ENCODE data around the gene PICALM. TPM values are rescaled to one million over a fixed set of nuclear protein-coding genes. Genes with fewer than 3 reads are reported as not detected.

PICALM gene
- total RNA-seq, 1 donor from 2014 or later: 137 TPM

DNA sequence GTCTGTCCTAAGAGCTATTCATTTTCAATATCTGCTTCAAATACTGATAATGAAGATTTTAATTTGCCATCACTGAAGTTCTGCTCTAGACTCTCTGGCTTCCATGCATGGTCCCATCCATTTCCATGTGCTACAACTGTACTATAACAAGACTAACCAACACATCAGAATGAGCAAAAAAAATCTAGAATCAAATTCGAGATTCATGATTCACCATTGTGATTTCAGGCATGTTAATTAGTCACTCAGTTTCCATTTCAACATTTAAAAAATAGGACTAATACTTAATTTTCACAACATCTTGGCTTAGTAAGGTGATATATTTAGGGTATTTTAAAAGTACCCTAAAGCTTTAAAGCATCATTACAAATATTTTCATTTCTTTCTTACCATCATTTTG lies 22.8 kb downstream of the PICALM start:
- Mint-ChIP-seq H3K4me1 (ENCODE audit: unreplicated experiment) (peaks cover 26% of the 10 kb centered on the region), H3K4me3 (no peak overlapping the region)

DNA sequence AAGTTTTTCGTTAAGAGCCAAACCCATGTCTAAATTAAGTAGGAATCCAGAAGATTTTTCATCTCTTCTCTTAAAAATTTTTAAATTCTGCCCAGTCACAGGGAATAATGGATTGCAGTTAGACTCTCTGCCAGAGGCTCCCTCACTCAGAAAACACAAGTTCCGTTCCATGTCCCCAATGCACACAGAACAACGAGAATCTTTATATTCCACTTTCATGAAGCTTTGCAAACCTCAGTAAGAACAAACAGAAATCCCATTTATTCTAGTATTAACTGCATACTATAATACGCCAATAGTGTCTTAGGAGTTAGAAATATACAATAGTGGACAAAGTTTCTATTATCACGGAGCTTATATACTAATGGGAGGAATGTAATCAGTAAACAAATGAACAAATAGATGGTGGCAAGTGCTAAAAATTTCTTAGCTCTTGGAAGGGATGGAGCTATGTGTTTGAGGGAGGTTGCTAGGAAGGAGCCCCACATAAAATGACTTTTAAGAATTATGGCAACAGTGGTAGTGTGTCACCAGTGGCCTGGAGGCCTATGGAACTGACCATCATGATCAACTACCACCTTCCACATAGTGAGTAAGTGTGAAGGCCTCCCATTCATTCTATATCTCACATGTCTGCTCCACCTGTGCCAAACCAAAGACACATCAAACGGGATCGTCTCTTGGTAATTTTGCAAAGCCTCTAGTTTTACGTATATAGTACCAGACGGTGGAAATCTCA lies 24.9 kb downstream of the PICALM start:
- Mint-ChIP-seq H3K27me3 (no peaks in the 10 kb centered on the region), H3K4me1 (ENCODE audit: unreplicated experiment) (peaks cover 22% of the 10 kb centered on the region)

More for the DNA sequence above, 22.8 kb downstream of the PICALM start:
- no peak for DNase-seq (ENCODE audit: extremely low spot score, unreplicated experiment)
- TF ChIP-seq, protein P1, sequence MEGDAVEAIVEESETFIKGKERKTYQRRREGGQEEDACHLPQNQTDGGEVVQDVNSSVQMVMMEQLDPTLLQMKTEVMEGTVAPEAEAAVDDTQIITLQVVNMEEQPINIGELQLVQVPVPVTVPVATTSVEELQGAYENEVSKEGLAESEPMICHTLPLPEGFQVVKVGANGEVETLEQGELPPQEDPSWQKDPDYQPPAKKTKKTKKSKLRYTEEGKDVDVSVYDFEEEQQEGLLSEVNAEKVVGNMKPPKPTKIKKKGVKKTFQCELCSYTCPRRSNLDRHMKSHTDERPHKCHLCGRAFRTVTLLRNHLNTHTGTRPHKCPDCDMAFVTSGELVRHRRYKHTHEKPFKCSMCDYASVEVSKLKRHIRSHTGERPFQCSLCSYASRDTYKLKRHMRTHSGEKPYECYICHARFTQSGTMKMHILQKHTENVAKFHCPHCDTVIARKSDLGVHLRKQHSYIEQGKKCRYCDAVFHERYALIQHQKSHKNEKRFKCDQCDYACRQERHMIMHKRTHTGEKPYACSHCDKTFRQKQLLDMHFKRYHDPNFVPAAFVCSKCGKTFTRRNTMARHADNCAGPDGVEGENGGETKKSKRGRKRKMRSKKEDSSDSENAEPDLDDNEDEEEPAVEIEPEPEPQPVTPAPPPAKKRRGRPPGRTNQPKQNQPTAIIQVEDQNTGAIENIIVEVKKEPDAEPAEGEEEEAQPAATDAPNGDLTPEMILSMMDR (conservative IDR thresholded peaks at IDR 0.05): no peak
- no peaks in the 10 kb centered on the region for H3K27me3 Mint-ChIP-seq
- H3K36me3 Mint-ChIP-seq: peaks cover 7% of the 10 kb centered on the region
- no peaks in the 10 kb centered on the region for H3K9me3 Mint-ChIP-seq
- H3K27ac Mint-ChIP-seq: no peak overlapping the region

DNA sequence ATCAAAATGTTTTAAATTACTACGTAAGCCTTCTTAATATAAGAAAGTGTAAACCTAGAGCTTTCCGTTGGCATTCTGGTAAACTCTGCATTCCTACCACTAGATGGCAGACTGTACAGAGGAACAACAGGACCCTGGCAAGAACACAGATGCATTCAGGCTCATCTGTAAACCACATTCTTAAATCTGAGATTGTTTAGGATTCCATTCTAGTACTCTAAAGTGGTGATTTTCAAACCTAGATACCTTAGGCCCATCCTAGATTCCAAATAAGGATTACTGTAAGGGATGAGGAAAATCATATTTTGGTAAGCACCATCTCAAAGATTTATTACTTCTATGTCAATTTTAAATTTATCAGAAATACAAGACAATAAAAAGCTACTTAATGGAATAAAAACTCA lies 26.9 kb downstream of the PICALM start:
- Mint-ChIP-seq H3K27ac (peak overlapping the region; percentile 46), H3K36me3 (peaks cover 4% of the 10 kb centered on the region), H3K4me3 (no peak overlapping the region), H3K9me3 (no peaks in the 10 kb centered on the region), H3K4me1 (ENCODE audit: unreplicated experiment) (peaks cover 19% of the 10 kb centered on the region), H3K27me3 (no peaks in the 10 kb centered on the region)
- no peak for DNase-seq (ENCODE audit: extremely low spot score, unreplicated experiment)
- TF ChIP-seq, protein P1 (conservative IDR thresholded peaks at IDR 0.05): peak; percentile 98

More for the DNA sequence above, 24.9 kb downstream of the PICALM start:
- Mint-ChIP-seq H3K9me3 (no peaks in the 10 kb centered on the region), H3K4me3 (no peak overlapping the region), H3K27ac (no peak overlapping the region), H3K36me3 (peaks cover 7% of the 10 kb centered on the region)
- no peak for DNase-seq (ENCODE audit: extremely low spot score, unreplicated experiment)
- TF ChIP-seq, protein P1 (conservative IDR thresholded peaks at IDR 0.05): no peak

DNA sequence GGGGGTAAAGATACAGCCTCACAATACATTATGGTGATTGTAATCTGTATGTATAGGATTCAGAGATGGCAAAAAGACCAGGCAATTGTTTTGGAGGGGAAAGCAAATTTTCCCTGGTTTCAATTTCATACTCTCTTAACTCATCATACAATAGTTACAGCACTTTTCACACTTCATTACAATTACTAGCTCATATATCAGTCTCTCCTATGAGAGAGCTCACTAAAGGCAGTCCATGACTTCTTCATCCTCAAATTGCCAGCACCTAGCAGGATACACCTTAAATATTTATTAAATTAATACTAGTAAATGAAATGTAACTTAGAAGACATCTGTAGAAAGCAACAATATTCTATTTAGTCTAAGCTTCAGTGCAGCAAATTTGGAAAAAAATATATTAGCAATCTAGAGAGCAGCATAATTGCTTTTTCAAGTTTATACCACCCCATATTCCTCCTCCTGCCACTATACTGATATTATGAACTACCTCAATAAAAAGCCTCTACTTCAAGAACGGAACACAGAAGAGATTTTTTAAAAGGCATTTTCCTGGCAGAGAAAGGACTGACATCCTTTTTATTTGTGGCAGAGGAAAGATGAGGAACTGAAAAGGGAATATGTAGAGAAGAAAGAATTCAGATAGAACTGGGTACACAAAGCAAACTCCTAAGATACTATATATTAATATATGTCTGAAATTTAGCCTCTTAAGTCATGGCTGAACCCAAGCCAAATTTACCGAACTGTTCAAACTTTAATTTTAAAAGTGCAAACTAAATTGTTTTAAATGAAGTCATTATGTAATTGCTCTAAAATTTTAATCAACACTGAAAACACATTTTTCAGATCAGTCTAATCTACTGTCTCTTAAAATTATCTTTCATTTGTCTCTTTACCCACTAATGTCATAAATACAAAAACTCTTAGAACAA lies 27.7 kb downstream of the PICALM start:
- peaks cover 9% of the 10 kb centered on the region for H3K36me3 Mint-ChIP-seq
- H3K4me3 Mint-ChIP-seq: no peak overlapping the region
- TF ChIP-seq, protein P1 (conservative IDR thresholded peaks at IDR 0.05): no peak
- DNase-seq (ENCODE audit: extremely low spot score, unreplicated experiment): no peak
- peaks cover 19% of the 10 kb centered on the region for H3K4me1 Mint-ChIP-seq (ENCODE audit: unreplicated experiment)
- no peaks in the 10 kb centered on the region for H3K27me3 Mint-ChIP-seq
- H3K9me3 Mint-ChIP-seq: no peaks in the 10 kb centered on the region
- H3K27ac Mint-ChIP-seq: peak overlapping the region; percentile 46

DNA sequence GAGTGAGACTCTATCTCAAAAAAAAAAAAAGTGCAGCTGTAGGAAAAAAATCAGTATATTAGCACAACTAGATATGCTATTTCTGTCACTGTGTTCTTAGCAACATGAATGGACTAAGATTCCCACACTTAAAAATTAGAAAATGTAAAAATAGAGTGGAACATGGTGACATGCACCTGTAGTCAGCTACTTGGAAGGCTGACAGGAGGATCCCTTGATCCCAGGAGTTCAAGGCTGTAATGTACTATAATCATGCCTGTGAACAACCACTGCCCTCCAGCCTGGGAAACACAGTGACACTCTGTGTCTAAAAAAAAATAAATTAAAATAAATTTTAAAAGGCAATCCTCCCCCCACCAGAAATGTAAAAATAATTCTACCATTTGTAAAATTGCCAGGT lies 29.8 kb downstream of the PICALM start:
- Mint-ChIP-seq H3K27me3 (no peaks in the 10 kb centered on the region), H3K27ac (no peak overlapping the region), H3K4me1 (ENCODE audit: unreplicated experiment) (peaks cover 29% of the 10 kb centered on the region), H3K36me3 (peaks cover 9% of the 10 kb centered on the region), H3K9me3 (no peaks in the 10 kb centered on the region), H3K4me3 (no peak overlapping the region)
- no peak for DNase-seq (ENCODE audit: extremely low spot score, unreplicated experiment)
- TF ChIP-seq, protein P1 (conservative IDR thresholded peaks at IDR 0.05): no peak

All from type B pancreatic cell (in vitro differentiated cells).